G401.6 (cell line): ENCODE data around the gene ZNF774.
"Not testable (repeated sequence)": the region's sequence is repeated elsewhere in the genome, so short reads cannot be mapped to it uniquely, and the experiment has no call there.

ENCODE experiments used
- FAIRE-seq: peaks from 2 replicates; lab custom pipeline; 2012; peaks lifted over from hg19 to GRCh38; lab: Jason Lieb, UNC

ZNF774 gene

GRCh38 chr15:90347431-90348065 lies 4.5 kb upstream of the ZNF774 start:
- not testable (repeated sequence) for FAIRE-seq

- no peak for FAIRE-seq
Measured at GRCh38 chr15:90348456-90348855, 3.6 kb upstream of the ZNF774 start.

GRCh38 chr15:90349072-90349471 lies 3.0 kb upstream of the ZNF774 start:
- FAIRE-seq = no peak

- FAIRE-seq = no peak
Measured at GRCh38 chr15:90349821-90350220, 2.3 kb upstream of the ZNF774 start.

DNA sequence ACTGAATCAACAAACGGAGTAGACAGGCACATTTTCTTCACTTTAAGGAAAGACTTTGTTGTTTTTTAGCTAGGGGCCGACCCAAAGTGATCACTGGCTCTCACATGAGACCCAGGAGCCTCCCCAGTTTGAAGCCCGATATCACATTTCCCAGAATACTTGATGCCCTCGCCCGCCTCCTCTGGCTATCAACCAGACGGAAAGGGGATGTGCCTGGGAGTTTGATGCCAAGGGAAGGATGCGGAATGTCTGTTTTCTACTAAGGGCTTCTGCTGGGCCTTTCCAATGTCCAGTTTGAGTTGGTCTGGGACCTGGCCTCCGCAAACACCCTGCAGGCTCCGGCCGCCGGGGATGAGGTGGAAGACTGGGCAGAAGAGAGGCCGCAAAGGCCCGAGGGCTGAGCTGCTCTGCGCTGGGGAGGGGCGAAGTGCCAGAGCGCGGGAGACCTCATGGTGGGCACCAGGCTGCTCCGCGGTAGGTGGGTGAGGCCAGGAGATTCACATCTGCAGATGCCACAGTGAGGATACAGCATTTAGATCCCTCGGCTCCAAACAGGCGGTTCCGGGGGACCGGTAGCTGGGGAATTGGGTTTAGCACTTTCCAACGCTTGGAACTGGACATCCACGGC lies 491 bp upstream of the ZNF774 start:
- no peak for FAIRE-seq

DNA sequence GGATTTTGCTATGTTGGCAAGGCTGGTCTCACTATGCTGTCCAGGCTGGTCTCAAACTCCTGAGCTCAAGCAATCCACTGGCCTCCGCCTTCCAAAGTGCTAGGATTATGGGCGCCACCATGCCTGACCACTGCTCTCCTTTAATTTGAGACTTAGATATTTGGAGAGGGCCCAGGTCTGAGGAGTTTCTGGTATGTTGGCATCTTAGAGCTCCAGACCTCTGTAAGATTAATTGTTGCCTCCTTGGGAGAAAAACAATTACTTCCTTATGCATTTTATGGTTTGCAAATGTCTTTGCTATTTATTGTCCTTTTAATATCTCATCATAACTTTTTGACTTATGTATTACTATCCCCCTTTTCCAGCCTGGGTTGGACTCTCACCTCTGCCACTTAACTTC lies 2.9 kb downstream of the ZNF774 start:
- no peak for FAIRE-seq

DNA sequence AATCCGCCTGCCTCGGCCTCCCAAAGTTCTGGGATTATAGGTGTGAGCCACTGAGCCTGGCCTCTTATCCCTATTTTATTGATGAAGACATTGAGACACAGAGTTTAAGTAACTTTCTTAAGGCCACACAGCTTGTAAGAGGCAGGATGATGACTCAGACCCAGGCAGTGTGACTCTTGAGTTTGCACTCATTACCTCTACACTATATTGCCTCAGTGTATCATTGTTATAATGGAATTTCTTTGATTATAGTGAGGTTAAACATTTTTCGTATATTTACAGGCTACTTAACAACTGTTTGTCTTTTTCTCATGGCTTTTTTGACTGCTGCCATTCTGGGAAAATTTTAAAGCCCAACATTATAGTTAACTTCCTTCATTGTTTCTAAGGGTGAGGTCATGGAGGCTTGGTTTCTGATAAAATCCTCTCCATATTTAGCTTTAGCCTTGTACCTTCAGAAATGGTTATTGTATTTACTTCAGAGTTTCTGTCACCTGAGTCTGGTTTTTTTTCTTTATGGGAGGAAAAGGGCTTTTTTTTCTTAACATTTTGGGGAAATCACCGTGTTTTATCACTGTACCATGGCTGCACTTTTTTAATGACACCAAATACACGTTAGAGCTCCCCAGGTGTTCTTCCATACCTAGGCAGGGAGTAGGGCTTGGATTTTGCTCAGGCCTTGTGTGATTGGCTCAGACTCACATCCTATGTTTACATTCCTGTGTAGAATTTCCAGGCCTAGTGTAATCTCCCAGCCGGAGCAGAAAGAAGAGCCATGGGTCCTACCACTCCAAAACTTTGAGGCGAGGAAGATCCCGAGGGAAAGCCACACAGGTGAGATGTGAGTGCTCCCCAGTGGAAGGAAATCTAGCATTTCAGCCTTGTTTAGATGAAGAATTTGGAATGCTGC lies 6.3 kb downstream of the ZNF774 start:
- FAIRE-seq = no peak

DNA sequence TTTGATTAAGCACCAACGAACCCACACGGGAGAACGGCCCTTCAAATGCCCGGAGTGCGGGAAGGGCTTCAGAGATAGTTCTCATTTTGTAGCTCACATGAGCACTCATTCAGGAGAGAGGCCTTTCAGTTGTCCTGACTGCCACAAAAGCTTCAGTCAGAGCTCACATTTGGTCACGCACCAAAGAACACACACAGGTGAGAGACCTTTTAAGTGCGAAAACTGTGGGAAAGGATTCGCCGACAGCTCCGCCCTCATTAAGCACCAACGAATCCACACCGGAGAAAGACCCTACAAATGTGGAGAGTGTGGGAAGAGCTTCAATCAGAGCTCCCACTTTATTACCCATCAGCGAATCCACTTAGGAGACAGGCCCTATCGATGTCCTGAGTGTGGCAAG lies 8.7 kb downstream of the ZNF774 start:
- FAIRE-seq = no peak

GRCh38 chr15:90362936-90363212 lies 10.8 kb downstream of the ZNF774 start:
- FAIRE-seq = no peak

DNA sequence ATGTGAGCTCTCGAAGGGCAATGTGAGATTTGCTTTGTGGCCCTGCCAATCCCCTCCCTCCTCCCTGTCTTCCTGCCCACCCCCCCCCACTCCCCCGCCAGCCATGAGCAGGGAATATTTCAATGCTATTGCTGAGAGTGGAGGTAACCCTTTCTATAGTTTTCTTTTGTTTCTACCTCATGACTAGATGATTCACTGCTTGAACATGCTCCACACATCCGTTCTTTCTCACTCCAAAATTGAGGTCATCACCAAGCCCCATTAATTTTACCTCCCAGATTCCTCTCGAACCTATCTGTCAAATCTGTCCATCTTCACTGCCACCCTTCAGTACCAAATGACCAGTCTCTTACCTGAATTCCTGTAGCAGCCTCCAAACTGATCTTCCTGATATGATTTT lies 12.2 kb downstream of the ZNF774 start:
- no peak for FAIRE-seq

DNA sequence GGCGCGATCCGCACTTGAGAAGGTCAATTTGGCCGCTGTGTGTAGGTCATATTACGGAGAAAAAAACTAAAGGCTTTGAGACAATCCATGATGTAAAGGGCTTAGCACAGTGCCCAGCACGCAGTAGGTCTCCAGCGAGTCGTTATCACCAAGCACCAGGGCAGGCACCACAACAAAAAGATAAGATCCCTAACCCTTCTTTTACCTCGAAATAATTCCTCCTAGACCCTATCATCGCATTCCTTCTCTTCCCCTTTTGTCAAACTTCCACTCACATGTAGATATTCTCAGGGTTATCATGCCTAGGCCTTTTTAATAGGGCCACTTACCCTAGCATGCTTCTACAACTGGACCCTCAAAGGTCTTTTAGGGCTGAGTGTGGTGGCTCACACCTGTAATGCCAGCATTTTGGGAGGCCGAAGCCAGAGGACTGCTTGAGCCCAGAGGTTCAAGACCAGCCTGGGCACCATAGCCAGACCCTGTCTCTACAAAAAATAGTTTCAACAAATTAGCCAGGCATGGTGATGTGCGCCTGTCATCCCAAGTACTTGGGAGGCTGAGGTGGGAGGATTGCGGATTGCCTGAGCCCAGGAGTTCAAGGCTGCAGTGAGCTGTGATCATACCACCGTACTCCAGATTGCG lies 13.5 kb downstream of the ZNF774 start:
- FAIRE-seq = no peak

DNA sequence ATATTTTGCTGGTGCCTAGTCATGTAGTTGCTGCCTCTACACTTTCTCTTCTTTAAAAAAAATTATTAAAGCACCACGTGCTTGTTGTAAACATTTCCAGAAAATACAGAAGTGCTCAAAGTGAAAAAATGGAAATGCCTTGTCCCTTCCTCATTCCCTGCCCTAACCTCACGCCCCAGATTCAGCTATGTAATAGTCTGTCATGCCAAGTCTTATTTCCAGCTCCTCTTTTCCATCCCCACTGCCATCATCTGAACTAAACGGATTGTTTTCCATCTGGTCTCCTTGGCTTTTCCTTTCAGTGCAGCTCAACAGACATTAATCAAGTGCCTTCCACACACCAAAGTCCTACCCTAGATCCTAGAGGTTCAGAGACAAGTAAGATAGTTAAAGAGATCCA lies 15.5 kb downstream of the ZNF774 start:
- no peak for FAIRE-seq

DNA sequence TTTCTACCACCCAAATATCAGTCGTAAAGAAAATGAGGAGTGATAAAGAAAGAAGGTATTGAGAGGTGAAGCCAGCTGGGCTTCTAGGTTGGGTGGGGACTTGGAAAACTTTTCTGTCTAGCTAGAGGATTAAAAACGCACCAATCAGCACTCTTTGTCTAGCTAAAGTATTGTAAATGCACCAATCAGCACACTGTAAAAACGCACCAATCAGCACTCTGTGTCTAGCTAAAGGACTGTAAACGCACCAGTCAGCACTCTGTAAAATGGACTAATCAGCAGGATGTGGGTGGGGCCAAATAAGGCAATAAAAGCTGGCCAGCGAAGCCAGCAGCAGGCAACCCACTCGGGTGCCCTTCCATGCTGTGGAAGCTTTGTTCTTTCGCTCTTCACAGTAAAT lies 23.0 kb downstream of the ZNF774 start:
- FAIRE-seq = no peak

DNA sequence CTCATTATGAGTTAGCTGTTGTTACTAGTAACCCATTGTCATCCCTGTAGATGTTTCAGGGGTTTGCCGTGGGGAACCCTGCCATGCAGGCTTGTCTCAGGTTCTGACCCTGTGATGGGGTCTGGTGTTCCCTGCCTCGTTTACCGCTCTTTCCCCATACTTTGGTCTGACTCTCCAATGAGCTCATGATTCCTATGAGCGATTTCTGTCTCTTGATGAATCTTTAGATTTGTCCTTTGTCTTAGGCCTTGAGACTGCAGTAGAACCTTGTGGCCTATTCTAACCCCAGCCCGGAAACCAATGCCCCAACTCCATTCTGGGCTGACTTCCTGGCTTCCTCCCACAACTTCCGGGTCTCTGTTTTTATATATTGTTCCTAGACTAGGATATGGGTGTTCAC lies 24.7 kb downstream of the ZNF774 start:
- FAIRE-seq = no peak

DNA sequence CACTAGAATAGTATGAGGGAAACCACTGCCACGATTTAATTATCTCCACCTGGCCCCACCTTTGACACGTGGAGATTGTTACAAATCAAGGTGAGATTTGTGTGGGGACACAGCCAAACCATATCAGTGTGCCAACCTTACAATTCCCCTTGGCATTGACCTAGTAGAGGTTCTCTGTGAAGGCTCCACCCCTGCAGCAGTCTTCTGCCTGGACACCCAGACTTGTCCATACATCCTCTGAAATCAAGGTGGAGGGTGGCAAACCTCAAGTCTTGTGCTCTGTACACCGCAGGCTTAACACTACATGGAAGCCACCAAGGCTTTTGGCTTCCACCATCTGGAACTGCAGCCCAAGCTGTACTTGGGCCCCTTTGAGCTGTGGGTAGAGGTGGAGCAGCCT lies 27.2 kb downstream of the ZNF774 start:
- no peak for FAIRE-seq

DNA sequence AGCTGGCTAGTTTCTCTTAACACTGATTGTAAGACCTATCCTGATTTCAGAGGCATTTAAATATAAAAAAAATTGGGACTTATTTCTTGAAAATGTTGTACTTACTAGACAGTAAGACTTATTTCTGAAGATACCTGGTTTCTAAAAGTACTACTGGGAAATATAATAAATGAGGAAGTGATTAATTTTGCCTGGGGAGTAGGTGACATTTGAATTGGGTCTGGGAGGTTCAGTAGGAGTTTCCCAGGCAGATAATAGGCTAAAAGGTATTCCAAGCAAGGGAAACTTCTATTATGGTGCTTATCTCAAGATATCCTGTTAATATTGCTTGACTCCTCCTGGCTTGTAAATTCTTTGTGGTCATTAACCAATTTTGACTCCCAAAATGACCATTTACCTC lies 29.4 kb downstream of the ZNF774 start:
- no peak for FAIRE-seq

DNA sequence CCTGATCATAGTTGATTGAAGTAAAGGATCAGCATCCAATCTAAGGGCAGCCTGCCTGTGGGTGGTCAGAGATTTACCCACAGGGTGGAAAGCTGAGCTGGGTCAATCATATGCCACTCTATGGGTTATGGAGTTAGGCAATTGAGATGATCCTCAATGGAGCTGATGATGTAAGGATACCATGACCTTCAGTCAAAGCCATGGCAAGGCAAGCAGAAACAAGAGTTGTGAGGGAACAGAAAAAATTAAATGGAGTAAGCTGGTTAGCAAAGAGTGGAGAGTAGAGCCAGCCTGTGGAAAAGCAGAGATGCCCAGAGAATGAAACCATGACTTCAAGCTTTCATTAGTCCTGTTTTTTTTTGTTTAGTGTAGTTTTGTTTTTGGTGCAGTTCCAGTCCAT lies 30.2 kb downstream of the ZNF774 start:
- FAIRE-seq = no peak

DNA sequence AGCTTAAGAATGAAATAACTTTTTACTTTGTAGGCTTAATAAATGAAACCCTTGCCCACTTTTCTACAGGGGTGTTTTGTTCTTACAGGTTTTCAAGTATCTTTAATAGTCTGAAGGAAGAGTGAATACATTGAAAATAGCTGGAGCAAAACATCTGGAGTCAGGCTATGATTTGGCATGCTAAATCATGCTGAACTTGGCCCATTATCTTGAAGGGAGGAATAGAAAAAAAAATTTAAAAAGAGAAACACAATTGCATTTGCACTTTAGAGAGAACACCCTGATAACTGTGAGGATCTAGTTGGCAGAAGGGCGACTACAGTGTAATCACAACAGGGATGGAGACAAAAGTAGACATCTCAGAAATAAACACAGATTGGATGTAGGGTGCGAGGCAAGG lies 34.1 kb downstream of the ZNF774 start:
- FAIRE-seq = no peak

DNA sequence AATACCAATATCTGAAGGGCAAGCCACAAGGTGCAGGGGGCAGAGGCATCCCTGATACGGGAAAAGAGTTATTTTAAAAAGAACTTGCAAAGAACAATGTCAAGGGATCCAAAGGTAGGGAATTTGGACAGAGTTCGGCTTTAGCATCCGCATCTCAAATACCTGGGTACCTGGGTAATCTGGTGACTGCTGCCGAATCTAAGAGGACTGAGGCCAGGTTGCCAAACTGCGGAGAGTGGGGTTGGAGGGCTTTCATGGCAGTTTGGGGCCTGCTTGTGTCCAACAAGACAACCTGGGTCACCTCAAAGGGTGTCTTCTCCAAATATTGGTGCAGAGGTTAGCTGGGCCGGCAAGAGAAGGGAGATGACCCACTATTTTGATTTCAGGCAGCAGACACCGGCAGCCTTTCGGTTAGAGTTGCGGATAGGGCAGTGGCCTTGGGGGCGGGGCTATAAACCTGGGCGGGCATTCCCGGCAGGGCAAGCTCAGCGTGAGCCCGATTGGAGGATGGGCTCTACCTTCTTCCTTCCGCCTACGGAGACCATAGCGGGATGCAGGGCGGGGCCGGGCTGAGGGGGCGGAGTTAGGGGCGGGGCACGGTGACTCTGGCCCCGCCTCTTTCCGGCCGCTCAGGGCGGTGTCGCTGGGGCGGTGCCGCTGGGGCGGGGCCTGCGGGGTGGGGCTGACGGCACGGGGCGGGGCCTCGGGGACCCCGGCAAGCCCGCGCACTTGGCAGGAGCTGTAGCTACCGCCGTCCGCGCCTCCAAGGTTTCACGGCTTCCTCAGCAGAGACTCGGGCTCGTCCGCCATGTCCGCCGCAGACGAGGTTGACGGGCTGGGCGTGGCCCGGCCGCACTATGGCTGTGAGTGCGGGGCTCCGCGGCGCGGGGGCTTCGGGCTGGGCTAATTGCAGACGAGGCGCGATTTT lies 35.7 kb downstream of the ZNF774 start, which contains the start of gene IQGAP1:
IQGAP1 (plus strand) TSS at position 709 of the 928 bp plus-strand sequence; CDS start at position 809, 100 bp downstream.
- peak; percentile 85 for FAIRE-seq

- FAIRE-seq = no peak
Measured at GRCh38 chr15:90388462-90389380, 36.6 kb downstream of the ZNF774 start.

DNA sequence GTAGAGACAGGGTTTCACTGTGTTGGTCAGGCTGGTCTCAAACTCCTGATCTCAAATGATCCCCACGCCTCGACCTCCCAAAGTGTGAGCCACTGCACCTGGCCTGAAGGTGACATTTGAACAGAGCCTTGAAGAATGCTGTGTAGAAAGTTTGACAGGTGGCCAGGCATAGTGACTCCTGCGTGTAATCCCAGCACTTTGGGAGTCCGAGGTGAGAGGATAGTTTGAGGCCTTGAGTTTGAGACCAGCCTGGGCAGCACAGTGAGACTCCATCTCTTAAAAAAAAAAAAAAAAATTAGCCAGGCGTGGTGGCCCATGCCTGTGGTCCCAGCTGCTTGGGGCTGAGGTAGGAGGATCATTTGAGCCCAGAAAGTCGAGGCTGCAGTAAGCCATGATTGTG lies 37.4 kb downstream of the ZNF774 start:
- no peak for FAIRE-seq
